Gastroesophageal sphincter (tissue), 3 donors: ENCODE measurements around the gene COA8.

ENCODE experiments used
- CTCF ChIP-seq, 4 experiments: fragments of 200-600 bp in 2 of 4; fragments of 450-650 bp in 2 of 4; sonication (generic) in 1 of 4; IDR thresholded peaks; one replicate each; pipeline ENCODE4 v1.5.1; 2017 to 2019; ENCODE audit warnings: antibody characterized with exemption in 4 of 4, mild to moderate bottlenecking in 2 of 4, moderate library complexity in 2 of 4
- EP300 ChIP-seq: sonication (generic); formaldehyde crosslinking; IDR thresholded peaks from one replicate; pipeline ENCODE4 v1.6.1; 2017; ENCODE audit warnings: antibody characterized with exemption, mild to moderate bottlenecking
- POLR2A ChIP-seq, 2 donors: fragments of 450-650 bp; IDR thresholded peaks; one replicate each; pipeline ENCODE4 v1.6.1; 2017; ENCODE audit warnings: antibody characterized with exemption in 2 of 2, mild to moderate bottlenecking in 2 of 2, moderate library complexity in 1 of 2

- TF ChIP-seq CTCF (IDR thresholded peaks at IDR 0.05) (no peak), POLR2A (IDR thresholded peaks at IDR 0.05) (no peak), EP300 (no peak)
Measured at GRCh38 chr14:103623883-103624482, 61.2 kb downstream of the COA8 start.
